Fibroblast of lung (primary cell): ENCODE results near the gene SPOCD1. TPM values are rescaled to one million over a fixed set of nuclear protein-coding genes. Genes with fewer than 3 reads are reported as not detected.

Source experiments
- DNase-seq, 2 donors: peaks; one replicate each; pipeline versions ENCODE4 v3.0.0 to v3.0.0-alpha.2; 2010; ENCODE audit warnings: low read depth in 2 of 2
- H2AFZ ChIP-seq: 2 replicates; pipeline ENCODE4 v1.5.1; 2012; ENCODE audit warnings: low read length, control low read depth, inconsistent platforms
- H3K27ac ChIP-seq: 2 replicates; pipeline ENCODE4 v1.5.1; 2011; ENCODE audit warnings: low read length, control low read depth; ENCODE audit not compliant: insufficient read depth
- H3K27me3 ChIP-seq: 2 replicates; pipeline ENCODE4 v1.5.1; 2011; ENCODE audit warnings: mild to moderate bottlenecking, low read length; ENCODE audit not compliant: control insufficient read depth, insufficient read depth
- H3K36me3 ChIP-seq: 2 replicates; pipeline ENCODE4 v1.5.1; 2011; ENCODE audit warnings: low read length; ENCODE audit not compliant: control insufficient read depth, insufficient read depth
- H3K4me1 ChIP-seq: 2 replicates; pipeline ENCODE4 v1.5.1; 2011; ENCODE audit warnings: low read length; ENCODE audit not compliant: control insufficient read depth, insufficient read depth; ENCODE audit errors: extremely low read depth
- H3K4me2 ChIP-seq: 2 replicates; pipeline ENCODE4 v1.5.1; 2011; ENCODE audit warnings: low read length, control low read depth; ENCODE audit not compliant: insufficient read depth; ENCODE audit errors: extremely low read depth
- H3K4me3 ChIP-seq, 4 experiments: fragments of 200-600 bp in 1 of 4; sonication (generic) in 1 of 4; replicated peaks in 1 of 4; 2 replicates each; pipeline ENCODE4 v1.5.1; 2011 to 2016; ENCODE audit warnings: low read length in 4 of 4, low read depth in 3 of 4, mild to moderate bottlenecking in 3 of 4, control low read depth in 2 of 4, inconsistent platforms in 1 of 4, mixed read lengths in 1 of 4; ENCODE audit not compliant: insufficient read depth in 1 of 4; ENCODE audit errors: control extremely low read depth in 1 of 4
- H3K79me2 ChIP-seq: 2 replicates; pipeline ENCODE4 v1.5.1; 2012; ENCODE audit warnings: mild to moderate bottlenecking, low read length, inconsistent platforms; ENCODE audit not compliant: control insufficient read depth, insufficient read depth
- H3K9ac ChIP-seq: 2 replicates; pipeline ENCODE4 v1.5.1; 2011; ENCODE audit warnings: mild to moderate bottlenecking, low read length, control low read depth; ENCODE audit not compliant: insufficient read depth
- H3K9me3 ChIP-seq: 2 replicates; pipeline ENCODE4 v1.5.1; 2012; ENCODE audit warnings: low read depth, low read length; ENCODE audit not compliant: control insufficient read depth, insufficient read depth
- H4K20me1 ChIP-seq: 2 replicates; pipeline ENCODE4 v1.5.1; 2011; ENCODE audit warnings: low read length; ENCODE audit not compliant: control insufficient read depth, insufficient read depth; ENCODE audit errors: extremely low read depth
- CTCF ChIP-seq, 2 donors: IDR thresholded peaks in 1 of 2; conservative IDR thresholded peaks in 1 of 2; 1 replicate in 1 of 2; 2 replicates in 1 of 2; pipeline ENCODE4 v1.5.1; 2011 to 2012; ENCODE audit warnings: low read length in 2 of 2, control low read depth in 1 of 2, inconsistent platforms in 1 of 2, low read depth in 1 of 2, mild to moderate bottlenecking in 1 of 2
- EZH2 ChIP-seq: IDR thresholded peaks from 2 replicates; pipeline ENCODE4 v1.5.1; 2012; ENCODE audit warnings: low read length, control low read depth, mild to moderate bottlenecking; ENCODE audit errors: missing control alignments
- polyA minus RNA-seq: library from RNA; depleted of rRNA, polyadenylated mRNA; stranded (reverse); fragments of >200 nt; gene quantifications from 2 replicates; pipeline ENCODE4 v1.2.3, GENCODE V29; 2011; ENCODE audit warnings: low replicate concordance
- polyA plus RNA-seq, 2 donors: library from polyadenylated mRNA; depleted of rRNA in 1 of 2; stranded (reverse) in 1 of 2; unstranded in 1 of 2; fragments of >200 nt; gene quantifications; 2 replicates each; pipeline ENCODE4 v1.2.1, GENCODE V29; 2011 to 2012; ENCODE audit warnings: missing spikeins in 1 of 2
- total RNA-seq: library from RNA; depleted of rRNA; stranded (reverse); fragments of >200 nt; gene quantifications from 2 replicates; pipeline ENCODE4 v1.2.1, GENCODE V29; 2014

SPOCD1 gene
- total RNA-seq, result 30.3 and 47.2 TPM in 2 replicates
- polyA plus RNA-seq, result 44.8 and 55.4 TPM in 2 replicates
- 54.0 and 67.7 TPM in 2 replicates for polyA plus RNA-seq (2012)
- 44.4 and 111 TPM in 2 replicates for polyA minus RNA-seq

- TF ChIP-seq CTCF (conservative IDR thresholded peaks at IDR 0.05 in 1 of 2, IDR thresholded peaks at IDR 0.05 in 1 of 2; ENCODE audit: low read depth in 1 of 2, low read length in 2 of 2), result peak; percentile 70 to 96
- no peak for TF ChIP-seq EZH2
- Histone ChIP-seq H3K4me1 (no peaks in the 10 kb centered on the region), H3K27me3 (no peaks in the 10 kb centered on the region), H3K4me2 (peak within 1 kb of the TSS; percentile 41), H4K20me1 (no peaks in the 10 kb centered on the region), H3K36me3 (no peaks in the 10 kb centered on the region), H3K4me3 (peak within 1 kb of the TSS in 3 of 4 experiments; percentile 24 to 39 (median 26)), H3K27ac (no peak within 1 kb of the TSS), H3K79me2 (no peaks in the 10 kb centered on the region), H2AFZ (peak within 1 kb of the TSS; percentile 62), H3K9me3 (no peaks in the 10 kb centered on the region), H3K9ac (no peak within 1 kb of the TSS)
- DNase-seq, result peak; percentile 65 to 85
Measured at GRCh38 chr1:31815752-31816500, at the start of gene SPOCD1. TSS of gene SPOCD1 (minus strand) at chr1:31816022. CDS start at chr1:31815333, 689 bp downstream.

GRCh38 chr1:31862071-31862470, 46.2 kb upstream of the SPOCD1 start:
- no peak overlapping the region for H3K4me3 ChIP-seq
- H4K20me1 ChIP-seq, result no peaks in the 10 kb centered on the region
- no peaks in the 10 kb centered on the region for H3K79me2 ChIP-seq
- no peak for DNase-seq
- TF ChIP-seq EZH2 (no peak), CTCF (conservative IDR thresholded peaks at IDR 0.05 in 1 of 2, IDR thresholded peaks at IDR 0.05 in 1 of 2; ENCODE audit: low read depth in 1 of 2, low read length in 2 of 2) (no peak)
- H2AFZ ChIP-seq, result no peak overlapping the region
- no peak overlapping the region for H3K4me2 ChIP-seq
- H3K9ac ChIP-seq, result no peak overlapping the region
- no peaks in the 10 kb centered on the region for H3K27me3 ChIP-seq
- H3K27ac ChIP-seq, result no peak overlapping the region
- no peaks in the 10 kb centered on the region for H3K9me3 ChIP-seq
- no peaks in the 10 kb centered on the region for H3K4me1 ChIP-seq
- H3K36me3 ChIP-seq, result no peaks in the 10 kb centered on the region

- no peak for DNase-seq
- Histone ChIP-seq H4K20me1 (no peaks in the 10 kb centered on the region), H3K9ac (no peak overlapping the region), H3K9me3 (no peaks in the 10 kb centered on the region), H3K4me2 (no peak overlapping the region), H3K36me3 (no peaks in the 10 kb centered on the region), H3K4me1 (no peaks in the 10 kb centered on the region), H3K27ac (no peak overlapping the region), H3K79me2 (no peaks in the 10 kb centered on the region), H2AFZ (no peak overlapping the region), H3K27me3 (no peaks in the 10 kb centered on the region), H3K4me3 (no peak overlapping the region)
- TF ChIP-seq CTCF (conservative IDR thresholded peaks at IDR 0.05 in 1 of 2, IDR thresholded peaks at IDR 0.05 in 1 of 2; ENCODE audit: low read depth in 1 of 2, low read length in 2 of 2), result no peak
- TF ChIP-seq EZH2, result no peak
Measured at GRCh38 chr1:31861346-31861745, 45.5 kb upstream of the SPOCD1 start.
